ENCODE measurements around the gene NOXA1.
"Not testable (repeated sequence)": the region's sequence is repeated elsewhere in the genome, so short reads cannot be mapped to it uniquely, and the experiment has no call there.

The NOXA1 gene

GRCh38 chr9:137441289-137441934 lies 18.2 kb downstream of the NOXA1 start, which contains the start of gene ENTPD8:
Gene ENTPD8, minus strand, starts transcription at chr9:137441357. Its CDS starts 3,072 bp downstream, at chr9:137438285.
- DNase-seq = no peak

- DNase-seq = no peak
These were observed 18.7 kb downstream of the NOXA1 start for GRCh38 chr9:137441935-137442321.

- DNase-seq = no peak
These were observed 21.1 kb downstream of the NOXA1 start for GRCh38 chr9:137444106-137444790.

GRCh38 chr9:137445275-137445807 lies 22.1 kb downstream of the NOXA1 start:
- DNase-seq = peak; percentile 58 to 87

GRCh38 chr9:137445930-137446431 lies 22.8 kb downstream of the NOXA1 start:
- DNase-seq = no peak

- DNase-seq = no peak
These were observed 23.8 kb downstream of the NOXA1 start for GRCh38 chr9:137446851-137447471.

- no peak for DNase-seq
These were observed 24.8 kb downstream of the NOXA1 start for GRCh38 chr9:137447722-137448601.

- no peak for DNase-seq
These were observed 25.4 kb downstream of the NOXA1 start for GRCh38 chr9:137448602-137448962.

- no peak for DNase-seq
These were observed 26.1 kb downstream of the NOXA1 start for GRCh38 chr9:137449081-137449844.

GRCh38 chr9:137449931-137450538 lies 26.8 kb downstream of the NOXA1 start:
- DNase-seq = no peak

- DNase-seq = not testable (repeated sequence)
These were observed 27.5 kb downstream of the NOXA1 start for GRCh38 chr9:137450539-137451222.

GRCh38 chr9:137451264-137452005 lies 28.2 kb downstream of the NOXA1 start:
- DNase-seq = not testable (repeated sequence)

GRCh38 chr9:137452006-137452760 lies 29.0 kb downstream of the NOXA1 start:
- DNase-seq = no peak

- DNase-seq = no peak
These were observed 29.8 kb downstream of the NOXA1 start for GRCh38 chr9:137452761-137453642.

- DNase-seq = no peak
These were observed 30.5 kb downstream of the NOXA1 start for GRCh38 chr9:137453643-137454081.

GRCh38 chr9:137454145-137454596 lies 31.0 kb downstream of the NOXA1 start:
- DNase-seq = peak in 1 of 2 donors; percentile 32

GRCh38 chr9:137454597-137455358 lies 31.6 kb downstream of the NOXA1 start:
- no peak for DNase-seq

Measured in bone marrow (tissue), 2 donors.